Measurements from ENCODE around the gene B4GALNT1. TPM values are rescaled to one million over a fixed set of nuclear protein-coding genes. Genes with fewer than 3 reads are reported as not detected.
A peak's percentile ranks its signal among the peaks of the same experiment; 100 is the strongest.
"Not testable (repeated sequence)": the region's sequence is repeated elsewhere in the genome, so short reads cannot be mapped to it uniquely, and the experiment has no call there.

The B4GALNT1 gene
- total and polyA plus RNA-seq, 5 experiments from 2014 or later, result 0.30 TPM; not detected in 4

- POLR2A ChIA-PET, result no interaction called here
- H3K27me3 Mint-ChIP-seq, result peaks cover 0 to 9% (median 4%) of the 10 kb centered on the region in 5 donors
- no peak for ATAC-seq
Observed at GRCh38 chr12:57655541-57656240, 22.7 kb upstream of the B4GALNT1 start.

GRCh38 chr12:57654042-57654441, 21.0 kb upstream of the B4GALNT1 start:
- POLR2A ChIA-PET, result no interaction called here
- Mint-ChIP-seq H3K9me3 (peaks cover 0 to 9% (median 6%) of the 10 kb centered on the region in 9 donors), H3K27ac (no peak overlapping the region), H3K4me3 (no peak overlapping the region), H3K4me1 (no peaks in the 10 kb centered on the region), H3K27me3 (peaks cover 0 to 5% (median 2%) of the 10 kb centered on the region in 5 donors), H3K36me3 (peaks cover 0 to 4% (median 0%) of the 10 kb centered on the region in 3 donors)
- DNase-seq, result no peak
- ATAC-seq, result no peak

More at GRCh38 chr12:57655541-57656240, 22.7 kb upstream of the B4GALNT1 start:
- peaks cover 0 to 4% (median 0%) of the 10 kb centered on the region in 3 donors for H3K36me3 Mint-ChIP-seq
- H3K9me3 Mint-ChIP-seq, result peaks cover 0 to 9% (median 6%) of the 10 kb centered on the region in 9 donors
- no peaks in the 10 kb centered on the region for H3K4me1 Mint-ChIP-seq
- DNase-seq, result no peak
- no peak overlapping the region for H3K27ac Mint-ChIP-seq
- H3K4me3 Mint-ChIP-seq, result no peak overlapping the region

- peaks cover 0 to 12% (median 3%) of the 10 kb centered on the region in 5 donors for H3K27me3 Mint-ChIP-seq
- DNase-seq, H3K4me1 Mint-ChIP-seq, H3K27ac Mint-ChIP-seq, H3K36me3 Mint-ChIP-seq, ATAC-seq, POLR2A ChIA-PET, H3K4me3 Mint-ChIP-seq: not testable (repeated sequence)
- H3K9me3 Mint-ChIP-seq, result peaks cover 0 to 12% (median 0%) of the 10 kb centered on the region in 9 donors
Observed at GRCh38 chr12:57646659-57647049, 13.7 kb upstream of the B4GALNT1 start.

GRCh38 chr12:57645990-57646658, 13.1 kb upstream of the B4GALNT1 start:
- POLR2A ChIA-PET, DNase-seq, H3K36me3 Mint-ChIP-seq, H3K27ac Mint-ChIP-seq, ATAC-seq, H3K4me1 Mint-ChIP-seq, H3K4me3 Mint-ChIP-seq: not testable (repeated sequence)
- H3K27me3 Mint-ChIP-seq, result peaks cover 0 to 12% (median 3%) of the 10 kb centered on the region in 5 donors
- peaks cover 0 to 12% (median 0%) of the 10 kb centered on the region in 9 donors for H3K9me3 Mint-ChIP-seq

- Mint-ChIP-seq H3K4me3 (no peak overlapping the region), H3K27me3 (peaks cover 0 to 28% (median 7%) of the 10 kb centered on the region in 5 donors), H3K9me3 (peaks cover 0 to 12% (median 0%) of the 10 kb centered on the region in 9 donors), H3K4me1 (no peaks in the 10 kb centered on the region), H3K36me3 (peaks cover 0 to 5% (median 0%) of the 10 kb centered on the region in 3 donors), H3K27ac (no peak overlapping the region)
- ATAC-seq (no peak), DNase-seq (no peak)
- POLR2A ChIA-PET, result no interaction called here
Observed at GRCh38 chr12:57641699-57642442, 8.9 kb upstream of the B4GALNT1 start.

GRCh38 chr12:57640175-57641042, 7.4 kb upstream of the B4GALNT1 start:
- Mint-ChIP-seq H3K4me3 (no peak overlapping the region), H3K4me1 (no peaks in the 10 kb centered on the region), H3K27me3 (peaks cover 0 to 30% (median 7%) of the 10 kb centered on the region in 5 donors), H3K36me3 (no peaks in the 10 kb centered on the region), H3K27ac (no peak overlapping the region), H3K9me3 (peaks cover 0 to 5% (median 0%) of the 10 kb centered on the region in 9 donors)
- POLR2A ChIA-PET, result no interaction called here
- no peak for DNase-seq
- ATAC-seq, result no peak

- no peak for DNase-seq
- H3K27me3 Mint-ChIP-seq, result peaks cover 7 to 38% (median 22%) of the 10 kb centered on the region in 5 donors
- POLR2A ChIA-PET, result no interaction called here
- ATAC-seq, result no peak
- no peaks in the 10 kb centered on the region for H3K9me3 Mint-ChIP-seq
- peaks cover 2 to 6% (median 5%) of the 10 kb centered on the region in 4 donors for H3K4me1 Mint-ChIP-seq
- H3K27ac Mint-ChIP-seq, result no peak overlapping the region
- no peaks in the 10 kb centered on the region for H3K36me3 Mint-ChIP-seq
- no peak overlapping the region for H3K4me3 Mint-ChIP-seq
Observed at GRCh38 chr12:57638096-57638495, 5.1 kb upstream of the B4GALNT1 start.

- Mint-ChIP-seq H3K9me3 (no peaks in the 10 kb centered on the region), H3K27me3 (peaks cover 7 to 36% (median 26%) of the 10 kb centered on the region in 5 donors), H3K36me3 (no peaks in the 10 kb centered on the region), H3K27ac (no peak overlapping the region), H3K4me1 (peaks cover 2 to 9% (median 7%) of the 10 kb centered on the region in 4 donors), H3K4me3 (no peak overlapping the region)
- ATAC-seq (no peak), DNase-seq (no peak)
- POLR2A ChIA-PET, result no interaction called here
Observed at GRCh38 chr12:57637364-57637763, 4.4 kb upstream of the B4GALNT1 start.

GRCh38 chr12:57636731-57637130, 3.7 kb upstream of the B4GALNT1 start:
- H3K27ac Mint-ChIP-seq, DNase-seq, H3K9me3 Mint-ChIP-seq, ATAC-seq, H3K36me3 Mint-ChIP-seq, H3K4me3 Mint-ChIP-seq, POLR2A ChIA-PET: not testable (repeated sequence)
- Mint-ChIP-seq H3K27me3 (peaks cover 7 to 36% (median 32%) of the 10 kb centered on the region in 5 donors), H3K4me1 (peaks cover 4 to 15% (median 9%) of the 10 kb centered on the region in 4 donors)

- POLR2A ChIA-PET, result interaction anchor here (0.7 to 1.2 kb wide), 5 partner anchors 40 to 174 kb away, joined by 3 to 5 read pairs (median 4); no protein-coding TSS in a partner anchor
- Mint-ChIP-seq H3K36me3 (no peaks in the 10 kb centered on the region), H3K9me3 (peaks cover 0 to 1% (median 0%) of the 10 kb centered on the region in 9 donors), H3K4me3 (peak overlapping the region; percentile 45 to 84 (median 74)), H3K27ac (peak overlapping the region in 1 of 10 donors; percentile 59), H3K4me1 (peaks cover 9 to 29% (median 18%) of the 10 kb centered on the region in 4 donors), H3K27me3 (peaks cover 16 to 75% (median 50%) of the 10 kb centered on the region in 5 donors)
- DNase-seq, result peak in 3 of 10 donors; percentile 19 to 37 (median 26)
- peak; percentile 27 to 62 for ATAC-seq
Observed at GRCh38 chr12:57632073-57632957, 686 bp downstream of the B4GALNT1 start.

GRCh38 chr12:57631566-57632072, 1.4 kb downstream of the B4GALNT1 start:
- Mint-ChIP-seq H3K4me3 (peak overlapping the region in 9 of 10 donors; percentile 7 to 78 (median 39)), H3K4me1 (peaks cover 14 to 36% (median 20%) of the 10 kb centered on the region in 4 donors), H3K27ac (no peak overlapping the region), H3K36me3 (no peaks in the 10 kb centered on the region), H3K27me3 (peaks cover 21 to 82% (median 54%) of the 10 kb centered on the region in 5 donors), H3K9me3 (peaks cover 0 to 1% (median 0%) of the 10 kb centered on the region in 9 donors)
- ATAC-seq, result no peak
- POLR2A ChIA-PET, result no interaction called here
- DNase-seq, result no peak

Data from naive thymus-derived CD8-positive, alpha-beta T cell (primary cell).